Gastroesophageal sphincter (tissue), 4 donors: Measurements from ENCODE around the gene FAHD2A. TPM values are rescaled to one million over a fixed set of nuclear protein-coding genes. Genes with fewer than 3 reads are reported as not detected.

ENCODE experiments used
- ATAC-seq: fragments of 150-250 bp; one replicate; pipeline ENCODE4 v1.9.1; 2016; ENCODE audit warnings: mild to moderate bottlenecking, moderate library complexity
- H3K27ac ChIP-seq, 4 donors: fragments of 200-600 bp; sonication (generic) in 3 of 4; 1 replicate in 3 of 4; 2 replicates in 1 of 4; pipeline ENCODE4 v1.5.1; 2016 to 2019
- H3K27me3 ChIP-seq: fragments of 200-600 bp; sonication (generic); one replicate; pipeline ENCODE4 v1.5.1; 2019
- H3K36me3 ChIP-seq, 2 donors: fragments of 200-600 bp; sonication (generic); one replicate each; pipeline ENCODE4 v1.5.1; 2019; ENCODE audit warnings: control low read depth in 1 of 2
- H3K4me1 ChIP-seq, 3 donors: fragments of 200-600 bp; sonication (generic); 1 replicate in 2 of 3; 2 replicates in 1 of 3; pipeline ENCODE4 v1.5.1; 2016 to 2019; ENCODE audit warnings: control low read depth in 2 of 3
- H3K4me3 ChIP-seq, 2 donors: fragments of 200-600 bp; sonication (generic); one replicate each; pipeline ENCODE4 v1.5.1; 2019; ENCODE audit warnings: mild to moderate bottlenecking in 1 of 2, moderate library complexity in 1 of 2
- H3K9me3 ChIP-seq, 3 donors: fragments of 200-600 bp; sonication (generic); one replicate each; pipeline ENCODE4 v1.5.1; 2017 to 2019; ENCODE audit warnings: control low read depth in 2 of 3
- EP300 ChIP-seq: sonication (generic); formaldehyde crosslinking; IDR thresholded peaks from one replicate; pipeline ENCODE4 v1.6.1; 2017; ENCODE audit warnings: antibody characterized with exemption, mild to moderate bottlenecking
- POLR2A ChIP-seq, 2 donors: fragments of 450-650 bp; IDR thresholded peaks; one replicate each; pipeline ENCODE4 v1.6.1; 2017; ENCODE audit warnings: antibody characterized with exemption in 2 of 2, mild to moderate bottlenecking in 2 of 2, moderate library complexity in 1 of 2
- POLR2AphosphoS5 ChIP-seq: sonication (generic); formaldehyde crosslinking; IDR thresholded peaks from one replicate; pipeline ENCODE4 v1.6.1; 2017; ENCODE audit warnings: antibody characterized with exemption
- WGBS, 2 donors: methylation state at CpG; one replicate each; pipeline ENCODE4 v1.1.5; 2018; ENCODE audit warnings: low coverage in 1 of 2; 5-methylcytosine and 5-hydroxymethylcytosine counted together
- total RNA-seq, 4 donors: library from RNA; depleted of rRNA; stranded (reverse); fragments of >200 nt; gene quantifications; one replicate each; pipeline ENCODE4 v1.1.0, GENCODE V29; 2016
- TF ChIP-seq, protein P1 (sequence below), 4 experiments: fragments of 200-600 bp in 2 of 4; fragments of 450-650 bp in 2 of 4; sonication (generic) in 1 of 4; IDR thresholded peaks; one replicate each; pipeline ENCODE4 v1.5.1; 2017 to 2019; ENCODE audit warnings: antibody characterized with exemption in 4 of 4, mild to moderate bottlenecking in 2 of 4, moderate library complexity in 2 of 4

FAHD2A gene
- total RNA-seq, 4 donors from 2014 or later: 6.5 to 29.8 (median 19.5) TPM

DNA sequence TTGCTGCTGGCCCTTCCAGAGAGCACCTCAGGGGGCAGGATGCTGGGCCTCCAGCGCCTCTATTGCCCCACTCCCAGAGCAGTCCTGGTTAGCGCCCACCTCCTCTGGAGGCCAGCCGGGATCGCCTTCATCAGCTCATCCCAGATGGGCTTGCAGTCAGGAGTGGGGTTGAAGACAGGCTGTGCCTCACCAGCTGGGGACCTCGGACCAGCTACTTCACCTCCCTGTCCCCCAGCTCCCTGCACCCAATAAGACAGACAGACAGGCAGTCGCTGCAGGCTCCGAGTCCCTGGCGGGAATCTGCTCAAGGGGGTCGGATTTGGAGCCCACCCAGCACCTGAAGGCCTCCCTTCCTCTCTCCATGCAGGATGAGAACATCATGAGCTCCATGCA, 18.9 kb upstream of the FAHD2A start:
- no peak for ATAC-seq
- TF ChIP-seq, protein P1, sequence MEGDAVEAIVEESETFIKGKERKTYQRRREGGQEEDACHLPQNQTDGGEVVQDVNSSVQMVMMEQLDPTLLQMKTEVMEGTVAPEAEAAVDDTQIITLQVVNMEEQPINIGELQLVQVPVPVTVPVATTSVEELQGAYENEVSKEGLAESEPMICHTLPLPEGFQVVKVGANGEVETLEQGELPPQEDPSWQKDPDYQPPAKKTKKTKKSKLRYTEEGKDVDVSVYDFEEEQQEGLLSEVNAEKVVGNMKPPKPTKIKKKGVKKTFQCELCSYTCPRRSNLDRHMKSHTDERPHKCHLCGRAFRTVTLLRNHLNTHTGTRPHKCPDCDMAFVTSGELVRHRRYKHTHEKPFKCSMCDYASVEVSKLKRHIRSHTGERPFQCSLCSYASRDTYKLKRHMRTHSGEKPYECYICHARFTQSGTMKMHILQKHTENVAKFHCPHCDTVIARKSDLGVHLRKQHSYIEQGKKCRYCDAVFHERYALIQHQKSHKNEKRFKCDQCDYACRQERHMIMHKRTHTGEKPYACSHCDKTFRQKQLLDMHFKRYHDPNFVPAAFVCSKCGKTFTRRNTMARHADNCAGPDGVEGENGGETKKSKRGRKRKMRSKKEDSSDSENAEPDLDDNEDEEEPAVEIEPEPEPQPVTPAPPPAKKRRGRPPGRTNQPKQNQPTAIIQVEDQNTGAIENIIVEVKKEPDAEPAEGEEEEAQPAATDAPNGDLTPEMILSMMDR (IDR thresholded peaks at IDR 0.05): no peak
- no peak for TF ChIP-seq EP300
- TF ChIP-seq POLR2AphosphoS5: no peak
- TF ChIP-seq POLR2A (IDR thresholded peaks at IDR 0.05): no peak
- Histone ChIP-seq H3K36me3 (peaks cover 0 to 26% of the 10 kb centered on the region in 2 donors), H3K27ac (no peak overlapping the region), H3K9me3 (no peaks in the 10 kb centered on the region), H3K4me1 (peaks cover 0 to 18% (median 14%) of the 10 kb centered on the region in 3 donors), H3K27me3 (peaks cover 10% of the 10 kb centered on the region), H3K4me3 (no peak overlapping the region)
- WGBS, 2 donors: 60 to 68% methylated on average over 1 to 3 of the region's 9 CpGs

DNA sequence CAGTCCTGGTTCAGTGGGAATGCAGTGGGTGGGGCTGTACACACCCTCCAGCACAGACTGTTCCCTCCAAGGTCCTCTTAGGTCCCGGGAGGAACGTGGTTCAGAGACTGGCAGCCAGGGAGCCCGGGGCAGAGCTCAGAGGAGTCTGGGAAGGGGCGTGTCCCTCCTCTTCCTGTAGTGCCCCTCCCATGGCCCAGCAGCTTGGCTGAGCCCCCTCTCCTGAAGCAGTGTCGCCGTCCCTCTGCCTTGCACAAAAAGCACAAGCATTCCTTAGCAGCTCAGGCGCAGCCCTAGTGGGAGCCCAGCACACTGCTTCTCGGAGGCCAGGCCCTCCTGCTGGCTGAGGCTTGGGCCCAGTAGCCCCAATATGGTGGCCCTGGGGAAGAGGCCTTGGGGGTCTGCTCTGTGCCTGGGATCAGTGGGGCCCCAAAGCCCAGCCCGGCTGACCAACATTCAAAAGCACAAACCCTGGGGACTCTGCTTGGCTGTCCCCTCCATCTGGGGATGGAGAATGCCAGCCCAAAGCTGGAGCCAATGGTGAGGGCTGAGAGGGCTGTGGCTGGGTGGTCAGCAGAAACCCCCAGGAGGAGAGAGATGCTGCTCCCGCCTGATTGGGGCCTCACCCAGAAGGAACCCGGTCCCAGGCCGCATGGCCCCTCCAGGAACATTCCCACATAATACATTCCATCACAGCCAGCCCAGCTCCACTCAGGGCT, 17.5 kb upstream of the FAHD2A start:
- peak overlapping the region in 3 of 4 donors; percentile 37 to 58 (median 46) for H3K27ac ChIP-seq
- TF ChIP-seq POLR2AphosphoS5: no peak
- TF ChIP-seq, protein P1 (IDR thresholded peaks at IDR 0.05): no peak
- TF ChIP-seq POLR2A (IDR thresholded peaks at IDR 0.05): no peak
- no peak for TF ChIP-seq EP300
- H3K9me3 ChIP-seq: no peaks in the 10 kb centered on the region
- H3K4me1 ChIP-seq: peaks cover 0 to 27% (median 17%) of the 10 kb centered on the region in 3 donors
- WGBS, 2 donors: no CpG with 5 or more reads among the region's 12 CpGs
- peaks cover 0 to 20% of the 10 kb centered on the region in 2 donors for H3K36me3 ChIP-seq
- H3K27me3 ChIP-seq: peaks cover 15% of the 10 kb centered on the region
- H3K4me3 ChIP-seq: no peak overlapping the region
- ATAC-seq: peak; percentile 70

DNA sequence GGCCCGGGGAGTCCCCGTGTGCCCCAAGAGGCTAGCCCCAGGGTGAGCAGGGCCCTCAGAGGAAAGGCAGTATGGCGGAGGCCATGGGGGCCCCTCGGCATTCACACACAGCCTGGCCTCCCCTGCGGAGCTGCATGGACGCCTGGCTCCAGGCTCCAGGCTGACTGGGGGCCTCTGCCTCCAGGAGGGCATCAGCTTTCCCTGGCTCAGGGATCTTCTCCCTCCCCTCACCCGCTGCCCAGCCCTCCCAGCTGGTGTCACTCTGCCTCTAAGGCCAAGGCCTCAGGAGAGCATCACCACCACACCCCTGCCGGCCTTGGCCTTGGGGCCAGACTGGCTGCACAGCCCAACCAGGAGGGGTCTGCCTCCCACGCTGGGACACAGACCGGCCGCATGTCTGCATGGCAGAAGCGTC, 16.9 kb upstream of the FAHD2A start:
- Histone ChIP-seq H3K36me3 (peaks cover 0 to 19% of the 10 kb centered on the region in 2 donors), H3K27me3 (peaks cover 19% of the 10 kb centered on the region), H3K27ac (peak overlapping the region in 3 of 4 donors; percentile 31 to 46 (median 35)), H3K4me3 (no peak overlapping the region), H3K9me3 (no peaks in the 10 kb centered on the region), H3K4me1 (peaks cover 0 to 27% (median 17%) of the 10 kb centered on the region in 3 donors)
- TF ChIP-seq, protein P1 (IDR thresholded peaks at IDR 0.05): no peak
- TF ChIP-seq POLR2A (IDR thresholded peaks at IDR 0.05) (no peak), EP300 (no peak), POLR2AphosphoS5 (no peak)
- WGBS, 2 donors: no CpG with 5 or more reads among the region's 12 CpGs
- ATAC-seq: no peak

DNA sequence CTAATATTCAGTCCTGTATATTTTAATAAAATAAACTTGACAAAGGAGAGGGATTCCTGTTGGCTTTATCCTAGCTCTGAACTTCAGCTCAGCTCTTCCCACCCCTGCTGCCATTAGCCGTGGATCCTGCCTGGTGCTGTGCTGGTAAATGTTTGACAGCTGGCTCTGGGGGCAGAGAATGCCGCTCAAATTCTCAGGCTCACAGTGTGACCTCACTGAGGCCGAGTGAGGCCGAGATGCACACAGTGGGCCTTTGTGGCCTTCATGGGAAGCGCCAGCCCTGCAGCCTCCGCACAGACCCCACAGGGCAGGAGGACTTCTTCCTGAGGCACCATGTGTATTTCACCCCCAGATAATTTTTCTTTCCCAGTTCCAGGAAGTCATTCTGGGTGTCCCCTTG, 16.5 kb upstream of the FAHD2A start:
- TF ChIP-seq POLR2A (IDR thresholded peaks at IDR 0.05) (no peak), EP300 (no peak)
- TF ChIP-seq, protein P1 (IDR thresholded peaks at IDR 0.05): no peak
- peaks cover 0 to 27% (median 17%) of the 10 kb centered on the region in 3 donors for H3K4me1 ChIP-seq
- H3K27me3 ChIP-seq: peaks cover 20% of the 10 kb centered on the region
- ATAC-seq: no peak
- H3K27ac ChIP-seq: peak overlapping the region in 1 of 4 donors; percentile 31
- H3K9me3 ChIP-seq: no peaks in the 10 kb centered on the region
- 100% methylated on average over 1 to 2 of the region's 6 CpGs for WGBS, 2 donors
- no peak overlapping the region for H3K4me3 ChIP-seq
- H3K36me3 ChIP-seq: peaks cover 0 to 14% of the 10 kb centered on the region in 2 donors

DNA sequence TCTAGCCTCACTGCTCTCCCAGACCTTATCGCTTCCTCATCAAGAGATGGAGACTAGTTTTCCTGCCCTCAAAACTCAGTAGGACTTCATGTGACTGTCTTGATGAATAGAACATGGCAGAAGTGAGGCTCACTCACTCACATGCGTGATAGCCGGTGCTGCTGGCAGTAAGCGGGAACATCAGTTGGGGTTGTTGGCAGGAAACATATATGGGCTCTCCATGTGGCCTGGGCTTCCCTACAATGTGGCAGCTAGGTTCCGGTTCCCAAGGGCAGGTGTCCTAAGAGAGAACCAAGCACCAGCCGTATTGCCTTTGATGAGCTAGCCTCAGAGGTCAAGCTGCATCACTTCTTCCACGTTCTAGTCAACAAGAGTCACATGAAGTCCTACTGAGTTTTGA, 15.2 kb upstream of the FAHD2A start:
- Histone ChIP-seq H3K36me3 (peaks cover 0 to under 1% of the 10 kb centered on the region in 2 donors), H3K27me3 (peaks cover 20% of the 10 kb centered on the region), H3K9me3 (no peaks in the 10 kb centered on the region), H3K4me3 (no peak overlapping the region), H3K4me1 (peaks cover 0 to 27% (median 17%) of the 10 kb centered on the region in 3 donors), H3K27ac (no peak overlapping the region)
- no peak for ATAC-seq
- WGBS, 2 donors: 85 to 97% methylated on average over 7 of the region's 7 CpGs
- TF ChIP-seq POLR2A (IDR thresholded peaks at IDR 0.05): no peak
- no peak for TF ChIP-seq POLR2AphosphoS5
- TF ChIP-seq EP300: no peak
- TF ChIP-seq, protein P1 (IDR thresholded peaks at IDR 0.05): no peak
